ENCODE measurements around the gene HLF. TPM values are rescaled to one million over a fixed set of nuclear protein-coding genes. Genes with fewer than 3 reads are reported as not detected.

The HLF gene
- polyA plus RNA-seq, 4 donors, result 0.31 to 2.3 (median 0.61) TPM

GRCh38 chr17:55274355-55275255 lies 9.8 kb downstream of the HLF start:
- H3K36me3 ChIP-seq (ENCODE audit: control insufficient read depth in 3 of 3, insufficient read depth in 2 of 3, low read depth in 1 of 3, low read length in 3 of 3), result no peaks in the 10 kb centered on the region
- no peaks in the 10 kb centered on the region for H3K9me3 ChIP-seq (ENCODE audit: control insufficient read depth in 2 of 2, insufficient read depth in 1 of 2, low read depth in 1 of 2, low read length in 1 of 2)
- H3K4me3 ChIP-seq (ENCODE audit: low read depth in 1 of 3, low read length in 3 of 3), result no peak overlapping the region
- DNase-seq (peak in 1 of 2 donors; percentile 46), FAIRE-seq (no peak)
- H3K27me3 ChIP-seq (ENCODE audit: control insufficient read depth in 3 of 3, insufficient read depth in 3 of 3, low read length in 3 of 3), result peaks cover 0 to 7% (median 3%) of the 10 kb centered on the region in 3 donors
- H3K4me1 ChIP-seq (ENCODE audit: control insufficient read depth in 3 of 3, insufficient read depth in 2 of 3, low read depth in 1 of 3, low read length in 2 of 3), result peaks cover 0 to 2% (median 0%) of the 10 kb centered on the region in 3 donors
- H3K27ac ChIP-seq (ENCODE audit: low read depth in 1 of 3, low read length in 2 of 3), result no peak overlapping the region
- WGBS, 3 donors, result 65 to 76% (median 70%) methylated on average over 7 of the region's 7 CpGs

- no peaks in the 10 kb centered on the region for H3K36me3 ChIP-seq (ENCODE audit: control insufficient read depth in 3 of 3, insufficient read depth in 2 of 3, low read depth in 1 of 3, low read length in 3 of 3)
- H3K27me3 ChIP-seq (ENCODE audit: control insufficient read depth in 3 of 3, insufficient read depth in 3 of 3, low read length in 3 of 3), result peaks cover 0 to 7% (median 3%) of the 10 kb centered on the region in 3 donors
- no peak overlapping the region for H3K4me3 ChIP-seq (ENCODE audit: low read depth in 1 of 3, low read length in 3 of 3)
- no peaks in the 10 kb centered on the region for H3K9me3 ChIP-seq (ENCODE audit: control insufficient read depth in 2 of 2, insufficient read depth in 1 of 2, low read depth in 1 of 2, low read length in 1 of 2)
- DNase-seq (peak in 1 of 2 donors; percentile 31), FAIRE-seq (no peak)
- H3K4me1 ChIP-seq (ENCODE audit: control insufficient read depth in 3 of 3, insufficient read depth in 2 of 3, low read depth in 1 of 3, low read length in 2 of 3), result peaks cover 0 to 2% (median 0%) of the 10 kb centered on the region in 3 donors
- H3K27ac ChIP-seq (ENCODE audit: low read depth in 1 of 3, low read length in 2 of 3), result no peak overlapping the region
- WGBS, 3 donors, result 76 to 82% (median 76%) methylated on average over 7 of the region's 7 CpGs
These were observed 11.4 kb downstream of the HLF start for GRCh38 chr17:55275894-55276804.

GRCh38 chr17:55278173-55278961 lies 13.6 kb downstream of the HLF start:
- Histone ChIP-seq H3K4me1 (ENCODE audit: control insufficient read depth in 3 of 3, insufficient read depth in 2 of 3, low read depth in 1 of 3, low read length in 2 of 3) (peaks cover 0 to 2% (median 0%) of the 10 kb centered on the region in 3 donors), H3K27ac (ENCODE audit: low read depth in 1 of 3, low read length in 2 of 3) (no peak overlapping the region), H3K36me3 (ENCODE audit: control insufficient read depth in 3 of 3, insufficient read depth in 2 of 3, low read depth in 1 of 3, low read length in 3 of 3) (no peaks in the 10 kb centered on the region), H3K27me3 (ENCODE audit: control insufficient read depth in 3 of 3, insufficient read depth in 3 of 3, low read length in 3 of 3) (peaks cover 0 to 2% (median 0%) of the 10 kb centered on the region in 3 donors), H3K4me3 (ENCODE audit: low read depth in 1 of 3, low read length in 3 of 3) (no peak overlapping the region), H3K9me3 (ENCODE audit: control insufficient read depth in 2 of 2, insufficient read depth in 1 of 2, low read depth in 1 of 2, low read length in 1 of 2) (no peaks in the 10 kb centered on the region)
- no peak for FAIRE-seq
- no peak for DNase-seq
- WGBS, 3 donors, result 68 to 82% (median 81%) methylated on average over 2 of the region's 2 CpGs

- DNase-seq, result no peak
- H3K4me1 ChIP-seq (ENCODE audit: control insufficient read depth in 3 of 3, insufficient read depth in 2 of 3, low read depth in 1 of 3, low read length in 2 of 3), result peaks cover 0 to 7% (median 3%) of the 10 kb centered on the region in 3 donors
- no peaks in the 10 kb centered on the region for H3K9me3 ChIP-seq (ENCODE audit: control insufficient read depth in 2 of 2, insufficient read depth in 1 of 2, low read depth in 1 of 2, low read length in 1 of 2)
- no peak overlapping the region for H3K27ac ChIP-seq (ENCODE audit: low read depth in 1 of 3, low read length in 2 of 3)
- FAIRE-seq, result no peak
- no peak overlapping the region for H3K4me3 ChIP-seq (ENCODE audit: low read depth in 1 of 3, low read length in 3 of 3)
- H3K36me3 ChIP-seq (ENCODE audit: control insufficient read depth in 3 of 3, insufficient read depth in 2 of 3, low read depth in 1 of 3, low read length in 3 of 3), result no peaks in the 10 kb centered on the region
- 83 to 95% (median 94%) methylated on average over 1 of the region's 1 CpG for WGBS, 3 donors
- H3K27me3 ChIP-seq (ENCODE audit: control insufficient read depth in 3 of 3, insufficient read depth in 3 of 3, low read length in 3 of 3), result peaks cover 0 to 2% (median 0%) of the 10 kb centered on the region in 3 donors
These were observed 14.4 kb downstream of the HLF start for GRCh38 chr17:55279203-55279602.

GRCh38 chr17:55279788-55280187 lies 15.0 kb downstream of the HLF start:
- Histone ChIP-seq H3K4me3 (ENCODE audit: low read depth in 1 of 3, low read length in 3 of 3) (no peak overlapping the region), H3K36me3 (ENCODE audit: control insufficient read depth in 3 of 3, insufficient read depth in 2 of 3, low read depth in 1 of 3, low read length in 3 of 3) (no peaks in the 10 kb centered on the region), H3K9me3 (ENCODE audit: control insufficient read depth in 2 of 2, insufficient read depth in 1 of 2, low read depth in 1 of 2, low read length in 1 of 2) (no peaks in the 10 kb centered on the region), H3K4me1 (ENCODE audit: control insufficient read depth in 3 of 3, insufficient read depth in 2 of 3, low read depth in 1 of 3, low read length in 2 of 3) (peaks cover 3 to 13% (median 7%) of the 10 kb centered on the region in 3 donors), H3K27me3 (ENCODE audit: control insufficient read depth in 3 of 3, insufficient read depth in 3 of 3, low read length in 3 of 3) (peaks cover 0 to 2% (median 0%) of the 10 kb centered on the region in 3 donors), H3K27ac (ENCODE audit: low read depth in 1 of 3, low read length in 2 of 3) (no peak overlapping the region)
- DNase-seq (no peak), FAIRE-seq (no peak)
- WGBS, 3 donors, result 90 to 100% (median 97%) methylated on average over 2 of the region's 2 CpGs

GRCh38 chr17:55280212-55280611 lies 15.5 kb downstream of the HLF start:
- Histone ChIP-seq H3K27ac (ENCODE audit: low read depth in 1 of 3, low read length in 2 of 3) (no peak overlapping the region), H3K36me3 (ENCODE audit: control insufficient read depth in 3 of 3, insufficient read depth in 2 of 3, low read depth in 1 of 3, low read length in 3 of 3) (no peaks in the 10 kb centered on the region), H3K4me3 (ENCODE audit: low read depth in 1 of 3, low read length in 3 of 3) (no peak overlapping the region), H3K9me3 (ENCODE audit: control insufficient read depth in 2 of 2, insufficient read depth in 1 of 2, low read depth in 1 of 2, low read length in 1 of 2) (no peaks in the 10 kb centered on the region), H3K4me1 (ENCODE audit: control insufficient read depth in 3 of 3, insufficient read depth in 2 of 3, low read depth in 1 of 3, low read length in 2 of 3) (peaks cover 3 to 16% (median 11%) of the 10 kb centered on the region in 3 donors), H3K27me3 (ENCODE audit: control insufficient read depth in 3 of 3, insufficient read depth in 3 of 3, low read length in 3 of 3) (peaks cover 0 to 2% (median 0%) of the 10 kb centered on the region in 3 donors)
- DNase-seq (no peak), FAIRE-seq (no peak)

GRCh38 chr17:55281649-55282378 lies 17.1 kb downstream of the HLF start:
- FAIRE-seq, result no peak
- DNase-seq, result no peak
- Histone ChIP-seq H3K4me1 (ENCODE audit: control insufficient read depth in 3 of 3, insufficient read depth in 2 of 3, low read depth in 1 of 3, low read length in 2 of 3) (peaks cover 3 to 16% (median 16%) of the 10 kb centered on the region in 3 donors), H3K27ac (ENCODE audit: low read depth in 1 of 3, low read length in 2 of 3) (no peak overlapping the region), H3K27me3 (ENCODE audit: control insufficient read depth in 3 of 3, insufficient read depth in 3 of 3, low read length in 3 of 3) (peaks cover 0 to 2% (median 0%) of the 10 kb centered on the region in 3 donors), H3K4me3 (ENCODE audit: low read depth in 1 of 3, low read length in 3 of 3) (no peak overlapping the region), H3K9me3 (ENCODE audit: control insufficient read depth in 2 of 2, insufficient read depth in 1 of 2, low read depth in 1 of 2, low read length in 1 of 2) (no peaks in the 10 kb centered on the region), H3K36me3 (ENCODE audit: control insufficient read depth in 3 of 3, insufficient read depth in 2 of 3, low read depth in 1 of 3, low read length in 3 of 3) (no peaks in the 10 kb centered on the region)
- WGBS, 3 donors, result 84 to 93% (median 91%) methylated on average over 8 of the region's 8 CpGs
